GM21367 (cell line): ENCODE measurements around the gene SPRR1B.
"Not testable (repeated sequence)": the region's sequence is repeated elsewhere in the genome, so short reads cannot be mapped to it uniquely, and the experiment has no call there.

Experiments used
- ATAC-seq: cut with Tn5 transposase; IDR thresholded peaks from one replicate; pipeline ENCODE4 v1.9.1; 2021; ENCODE audit not compliant: unreplicated experiment

SPRR1B gene

GRCh38 chr1:153030895-153031294 lies at the start of gene SPRR1B:
TSS of gene SPRR1B (plus strand) at chr1:153031203. CDS start at chr1:153032346, 1,143 bp downstream.
- ATAC-seq: no peak

GRCh38 chr1:152982076-152982475 lies 48.9 kb upstream of the SPRR1B start:
- no peak for ATAC-seq

GRCh38 chr1:152983234-152983633 lies 47.8 kb upstream of the SPRR1B start:
- no peak for ATAC-seq

- no peak for ATAC-seq
Measured at GRCh38 chr1:152983743-152984142, 47.3 kb upstream of the SPRR1B start, which contains the start of gene SPRR1A. TSS of gene SPRR1A (plus strand) at chr1:152984081. CDS start at chr1:152985231, 1,150 bp downstream.

GRCh38 chr1:152986578-152986977 lies 44.4 kb upstream of the SPRR1B start:
- no peak for ATAC-seq

- no peak for ATAC-seq
Measured at GRCh38 chr1:152993186-152993585, 37.8 kb upstream of the SPRR1B start.

GRCh38 chr1:152995842-152996241 lies 35.2 kb upstream of the SPRR1B start:
- no peak for ATAC-seq

- ATAC-seq: no peak
Measured at GRCh38 chr1:152996633-152997400, 34.2 kb upstream of the SPRR1B start.

GRCh38 chr1:152997901-152998300 lies 33.1 kb upstream of the SPRR1B start:
- no peak for ATAC-seq

GRCh38 chr1:152998476-152998875 lies 32.5 kb upstream of the SPRR1B start:
- ATAC-seq: no peak

- no peak for ATAC-seq
Measured at GRCh38 chr1:152999818-153000217, 31.2 kb upstream of the SPRR1B start.

GRCh38 chr1:153000294-153000693 lies 30.7 kb upstream of the SPRR1B start:
- ATAC-seq: no peak

GRCh38 chr1:153001382-153001781 lies 29.6 kb upstream of the SPRR1B start, which contains the start of gene SPRR3:
TSS of gene SPRR3 (plus strand) at chr1:153001749. CDS start at chr1:153003021, 1,272 bp downstream.
- no peak for ATAC-seq

- not testable (repeated sequence) for ATAC-seq
Measured at GRCh38 chr1:153011235-153011758, 19.7 kb upstream of the SPRR1B start.

- not testable (repeated sequence) for ATAC-seq
Measured at GRCh38 chr1:153021829-153022228, 9.2 kb upstream of the SPRR1B start.

GRCh38 chr1:153022340-153022739 lies 8.7 kb upstream of the SPRR1B start:
- not testable (repeated sequence) for ATAC-seq

GRCh38 chr1:153023109-153023508 lies 7.9 kb upstream of the SPRR1B start:
- ATAC-seq: no peak

GRCh38 chr1:153024413-153024812 lies 6.6 kb upstream of the SPRR1B start:
- ATAC-seq: no peak

GRCh38 chr1:153025797-153026196 lies 5.2 kb upstream of the SPRR1B start:
- no peak for ATAC-seq

- ATAC-seq: no peak
Measured at GRCh38 chr1:153028766-153029165, 2.2 kb upstream of the SPRR1B start.

- no peak for ATAC-seq
Measured at GRCh38 chr1:153032073-153032472, 1.1 kb downstream of the SPRR1B start.

- no peak for ATAC-seq
Measured at GRCh38 chr1:153032677-153033308, 1.8 kb downstream of the SPRR1B start.
